Gastrocnemius medialis (tissue), 4 donors: ENCODE measurements around the gene OR2B6. TPM values are rescaled to one million over a fixed set of nuclear protein-coding genes. Genes with fewer than 3 reads are reported as not detected.

Experiments
- ATAC-seq, 2 donors: fragments of 150-250 bp; one replicate each; pipeline ENCODE4 v1.9.1; 2016
- DNase-seq, 2 donors: peaks; one replicate each; pipeline ENCODE4 v3.0.0-alpha.2; 2019
- H3K27ac ChIP-seq, 4 donors: fragments of 200-600 bp; sonication (generic); 1 replicate in 1 of 4; 2 replicates in 3 of 4; pipeline ENCODE4 v1.5.1; 2016 to 2018; ENCODE audit warnings: mild to moderate bottlenecking in 2 of 4, moderate library complexity in 1 of 4
- H3K27me3 ChIP-seq, 3 donors: fragments of 200-600 bp; sonication (generic) in 2 of 3; 1 replicate in 1 of 3; 2 replicates in 2 of 3; pipeline versions ENCODE4 v1.5.1 to v1.6.0; 2016 to 2019; ENCODE audit warnings: mild to moderate bottlenecking in 1 of 3, moderate library complexity in 1 of 3
- H3K36me3 ChIP-seq, 2 donors: fragments of 200-600 bp; sonication (generic) in 1 of 2; one replicate each; pipeline ENCODE4 v1.5.1; 2017 to 2018
- H3K4me1 ChIP-seq, 2 donors: fragments of 200-600 bp; sonication (generic) in 1 of 2; one replicate each; pipeline ENCODE4 v1.5.1; 2016 to 2017; ENCODE audit warnings: mild to moderate bottlenecking in 2 of 2
- H3K4me3 ChIP-seq, 4 donors: fragments of 200-600 bp; sonication (generic) in 3 of 4; 1 replicate in 1 of 4; 2 replicates in 3 of 4; pipeline ENCODE4 v1.5.1; 2016 to 2019; ENCODE audit warnings: mild to moderate bottlenecking in 2 of 4
- H3K9me3 ChIP-seq, 3 donors: fragments of 200-600 bp; sonication (generic) in 2 of 3; 1 replicate in 1 of 3; 2 replicates in 2 of 3; pipeline ENCODE4 v1.5.1; 2016 to 2019
- POLR2A ChIP-seq, 2 donors: fragments of 450-650 bp; IDR thresholded peaks; one replicate each; pipeline ENCODE4 v1.6.1; 2017; ENCODE audit warnings: antibody characterized with exemption in 2 of 2, mild to moderate bottlenecking in 2 of 2, moderate library complexity in 2 of 2
- in situ Hi-C, 4 donors: fragments of 200-750 bp; cut with MboI; loops; one replicate each; pipeline versions ENCODE4 v1.15.0 to v1.8.0; 2017; ENCODE audit warnings: low sequenced_read_pairs in 4 of 4
- intact Hi-C: fragments of 100-400 bp; cut with DNase I; formaldehyde crosslinking; loops from one replicate; pipeline ENCODE4 v1.15.1; 2023; ENCODE audit warnings: low total_unique reads
- total RNA-seq, 4 donors: library from RNA; depleted of rRNA; stranded (reverse); fragments of >200 nt; gene quantifications; one replicate each; pipeline versions ENCODE4 v1.1.0 to v1.2.3, GENCODE V29; 2016
- TF ChIP-seq, protein P1 (sequence below), 5 experiments: fragments of 450-650 bp in 3 of 5; fragments of 200-600 bp in 2 of 5; sonication (generic) in 2 of 5; IDR thresholded peaks in 4 of 5; conservative IDR thresholded peaks in 1 of 5; 1 replicate in 4 of 5; 2 replicates in 1 of 5; pipeline ENCODE4 v1.5.1; 2016 to 2019; ENCODE audit warnings: antibody characterized with exemption in 5 of 5, mild to moderate bottlenecking in 3 of 5, moderate library complexity in 3 of 5

OR2B6 gene
- total RNA-seq, 4 donors from 2014 or later, result not detected

DNA sequence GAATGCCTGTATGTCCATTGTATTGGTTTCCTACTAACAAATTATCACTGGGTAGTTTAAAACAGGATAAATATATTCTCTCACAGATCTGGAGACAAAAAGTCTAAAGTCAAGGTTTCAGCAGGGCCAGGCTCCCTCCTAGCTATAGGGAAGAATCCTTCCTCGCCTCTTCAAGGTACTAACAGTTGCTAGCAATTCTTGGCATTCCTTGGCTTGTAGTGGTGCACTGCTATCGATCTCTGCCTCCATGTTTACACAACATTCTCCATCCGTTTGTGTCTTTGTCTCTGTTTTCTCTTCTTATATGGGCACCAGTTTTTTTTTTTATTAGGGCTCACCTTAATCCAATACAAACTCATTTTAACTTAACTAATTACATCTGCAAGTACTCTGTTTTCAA, 48.9 kb downstream of the OR2B6 start:
- H3K4me3 ChIP-seq, result no peak overlapping the region
- no peaks in the 10 kb centered on the region for H3K9me3 ChIP-seq
- no peak overlapping the region for H3K27ac ChIP-seq
- H3K36me3 ChIP-seq, result no peaks in the 10 kb centered on the region
- intact Hi-C loops, result no loop called here
- in situ Hi-C loops, result no loop called here
- DNase-seq (no peak), ATAC-seq (no peak)
- TF ChIP-seq, protein P1, sequence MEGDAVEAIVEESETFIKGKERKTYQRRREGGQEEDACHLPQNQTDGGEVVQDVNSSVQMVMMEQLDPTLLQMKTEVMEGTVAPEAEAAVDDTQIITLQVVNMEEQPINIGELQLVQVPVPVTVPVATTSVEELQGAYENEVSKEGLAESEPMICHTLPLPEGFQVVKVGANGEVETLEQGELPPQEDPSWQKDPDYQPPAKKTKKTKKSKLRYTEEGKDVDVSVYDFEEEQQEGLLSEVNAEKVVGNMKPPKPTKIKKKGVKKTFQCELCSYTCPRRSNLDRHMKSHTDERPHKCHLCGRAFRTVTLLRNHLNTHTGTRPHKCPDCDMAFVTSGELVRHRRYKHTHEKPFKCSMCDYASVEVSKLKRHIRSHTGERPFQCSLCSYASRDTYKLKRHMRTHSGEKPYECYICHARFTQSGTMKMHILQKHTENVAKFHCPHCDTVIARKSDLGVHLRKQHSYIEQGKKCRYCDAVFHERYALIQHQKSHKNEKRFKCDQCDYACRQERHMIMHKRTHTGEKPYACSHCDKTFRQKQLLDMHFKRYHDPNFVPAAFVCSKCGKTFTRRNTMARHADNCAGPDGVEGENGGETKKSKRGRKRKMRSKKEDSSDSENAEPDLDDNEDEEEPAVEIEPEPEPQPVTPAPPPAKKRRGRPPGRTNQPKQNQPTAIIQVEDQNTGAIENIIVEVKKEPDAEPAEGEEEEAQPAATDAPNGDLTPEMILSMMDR (IDR thresholded peaks at IDR 0.05 in 4 of 5, conservative IDR thresholded peaks at IDR 0.05 in 1 of 5), result no peak
- TF ChIP-seq POLR2A (IDR thresholded peaks at IDR 0.05), result no peak
- no peaks in the 10 kb centered on the region for H3K27me3 ChIP-seq
- no peaks in the 10 kb centered on the region for H3K4me1 ChIP-seq

Other genes with a start within 250 kb of the OR2B6 start
- gene OR2B2, start 44.8 kb upstream of the OR2B6 start, total RNA-seq, result not detected
- under 1 TPM in 2 of 4 donors, not detected in 2; 0.55 to 0.61 TPM for gene ZNF165, start 123.3 kb downstream of the OR2B6 start, total RNA-seq
- gene ZSCAN16, start 167.4 kb downstream of the OR2B6 start, total RNA-seq, result 1 to 10 TPM; 1.8 to 4.2 (median 3.4) TPM
- gene ZKSCAN8, start 184.6 kb downstream of the OR2B6 start, total RNA-seq, result 10 to 100 TPM in 1 of 4 donors, 1 to 10 TPM in 3; 6.6 to 10.4 (median 8.9) TPM